Mucosa of descending colon (tissue), 3 donors: Measurements from ENCODE around the gene UNC13A. TPM values are rescaled to one million over a fixed set of nuclear protein-coding genes. Genes with fewer than 3 reads are reported as not detected.

Source experiments
- ATAC-seq: fragments of 200-7000 bp; cut with Tn5 transposase; one replicate; pipeline ENCODE4 v1.9.1; 2020; ENCODE audit warnings: mild to moderate bottlenecking, moderate library complexity
- DNase-seq, 3 donors: peaks; one replicate each; pipeline ENCODE4 v3.0.0-alpha.2; 2020
- H3K36me3 ChIP-seq: fragments of 200-600 bp; one replicate; pipeline ENCODE4 v1.8.0; 2021; ENCODE audit warnings: low read depth, mild to moderate bottlenecking
- H3K4me1 ChIP-seq: fragments of 200-600 bp; one replicate; pipeline ENCODE4 v1.8.0; 2021; ENCODE audit warnings: low read depth, mild to moderate bottlenecking
- H3K4me3 ChIP-seq: fragments of 200-600 bp; one replicate; pipeline ENCODE4 v1.8.0; 2021; ENCODE audit warnings: mild to moderate bottlenecking
- H3K9me3 ChIP-seq: fragments of 200-600 bp; one replicate; pipeline ENCODE4 v1.8.0; 2021; ENCODE audit warnings: mild to moderate bottlenecking
- CTCF ChIP-seq: fragments of 200-600 bp; IDR thresholded peaks from one replicate; pipeline ENCODE4 v1.8.0; 2022; ENCODE audit warnings: antibody characterized with exemption, mild to moderate bottlenecking
- intact Hi-C, 2 donors: fragments of 100-400 bp; cut with DNase I in 1 of 2; cut with micrococcal nuclease in 1 of 2; formaldehyde crosslinking; loops; one replicate each; pipeline versions ENCODE4 v1.11.0 to v1.11.1; 2022; cut with DNase I, micrococcal nuclease
- total RNA-seq, 3 donors: library from RNA; stranded (reverse); fragmentation: NEBNext Ultra II Directional in 2 of 3; extraction: Animal tissue kit (Norgen Biotek cat#: 25700) in 2 of 3; gene quantifications; one replicate each; pipeline versions ENCODE4 v1.2.1 to v1.2.4, GENCODE V29; 2021 to 2023
- donor health status: DM: no; HTN: no; CAD: no; lungs with moderate emphysema.
- donor health status: DM: no; HTN: no; CAD: no.
- donor health status: DM: no; HTN: yes; CAD: no.

The UNC13A gene
- total RNA-seq, 3 donors from 2014 or later: 0.53 to 0.85 (median 0.72) TPM

GRCh38 chr19:17727843-17728242 is 39.7 kb upstream of the UNC13A start:
- ATAC-seq (no peak), DNase-seq (no peak)
- Histone ChIP-seq H3K4me3 (no peak overlapping the region), H3K4me1 (no peaks in the 10 kb centered on the region), H3K9me3 (no peaks in the 10 kb centered on the region), H3K36me3 (peaks cover 5% of the 10 kb centered on the region)
- no peak for TF ChIP-seq CTCF
- intact Hi-C loops: no loop called here

GRCh38 chr19:17726964-17727773 is 39.0 kb upstream of the UNC13A start:
- peaks cover 5% of the 10 kb centered on the region for H3K36me3 ChIP-seq
- TF ChIP-seq CTCF: no peak

GRCh38 chr19:17726136-17726741 is 38.1 kb upstream of the UNC13A start:
- Histone ChIP-seq H3K4me1 (peaks cover 5% of the 10 kb centered on the region), H3K36me3 (peaks cover 5% of the 10 kb centered on the region), H3K9me3 (no peaks in the 10 kb centered on the region), H3K4me3 (no peak overlapping the region)
- intact Hi-C loops: no loop called here
- DNase-seq: no peak
- ATAC-seq: no peak
- no peak for TF ChIP-seq CTCF

More at GRCh38 chr19:17726964-17727773, 39.0 kb upstream of the UNC13A start:
- Histone ChIP-seq H3K9me3 (no peaks in the 10 kb centered on the region), H3K4me3 (no peak overlapping the region), H3K4me1 (no peaks in the 10 kb centered on the region)
- DNase-seq: no peak
- ATAC-seq: no peak
- intact Hi-C loops: no loop called here

GRCh38 chr19:17725422-17726078 is 37.4 kb upstream of the UNC13A start:
- no peak overlapping the region for H3K4me3 ChIP-seq
- intact Hi-C loops: no loop called here
- DNase-seq (no peak), ATAC-seq (peak; percentile 31)
- TF ChIP-seq CTCF: no peak
- no peaks in the 10 kb centered on the region for H3K9me3 ChIP-seq
- H3K36me3 ChIP-seq: peaks cover 5% of the 10 kb centered on the region
- peaks cover 10% of the 10 kb centered on the region for H3K4me1 ChIP-seq

- Histone ChIP-seq H3K4me1 (peaks cover 17% of the 10 kb centered on the region), H3K36me3 (peaks cover 5% of the 10 kb centered on the region), H3K9me3 (no peaks in the 10 kb centered on the region), H3K4me3 (no peak overlapping the region)
- intact Hi-C loops: no loop called here
- TF ChIP-seq CTCF: no peak
- no peak for ATAC-seq
- no peak for DNase-seq
These were observed 36.5 kb upstream of the UNC13A start for GRCh38 chr19:17724655-17725054.
